Transverse colon (tissue), 4 donors: ENCODE results near the gene PDE4C.

Source experiments
- POLR2A ChIP-seq: fragments of 450-650 bp; IDR thresholded peaks from one replicate; pipeline ENCODE4 v1.6.1; 2016; ENCODE audit warnings: antibody characterized with exemption, mild to moderate bottlenecking, moderate library complexity
- POLR2AphosphoS5 ChIP-seq, 3 donors: sonication (generic); formaldehyde crosslinking; IDR thresholded peaks; one replicate each; pipeline ENCODE4 v1.6.1; 2016; ENCODE audit warnings: antibody characterized with exemption in 3 of 3
- TF ChIP-seq, protein P1 (sequence below), 5 experiments: fragments of 200-600 bp in 3 of 5; fragments of 450-650 bp in 2 of 5; sonication (generic) in 3 of 5; IDR thresholded peaks; 1 replicate in 2 of 5; 2 replicates in 3 of 5; pipeline ENCODE4 v1.5.1; 2016 to 2017; ENCODE audit warnings: antibody characterized with exemption in 5 of 5, inconsistent platforms in 3 of 5, mild to moderate bottlenecking in 2 of 5, moderate library complexity in 1 of 5

DNA sequence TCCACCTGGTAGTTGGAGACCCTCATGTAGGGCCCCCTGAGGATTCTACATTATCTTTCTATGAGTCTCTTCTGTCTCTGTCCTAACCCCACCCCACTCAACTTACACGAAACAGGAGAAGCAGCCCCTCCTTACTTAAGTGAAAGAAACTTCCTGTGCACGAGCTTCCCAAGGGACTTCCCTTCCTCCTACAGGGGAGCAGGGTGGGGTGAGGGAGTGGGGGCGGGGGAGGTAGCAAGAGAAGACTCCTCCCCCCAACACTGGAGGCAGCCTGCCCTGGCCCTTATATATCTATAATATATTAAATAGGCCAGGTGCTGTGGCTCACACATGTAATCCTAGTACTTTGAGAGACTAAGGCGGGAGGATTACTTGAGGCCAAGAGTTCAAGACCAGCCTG, 5.5 kb upstream of the PDE4C start:
- no peak for TF ChIP-seq POLR2AphosphoS5 (IDR thresholded peaks at IDR 0.05)
- TF ChIP-seq, protein P1, sequence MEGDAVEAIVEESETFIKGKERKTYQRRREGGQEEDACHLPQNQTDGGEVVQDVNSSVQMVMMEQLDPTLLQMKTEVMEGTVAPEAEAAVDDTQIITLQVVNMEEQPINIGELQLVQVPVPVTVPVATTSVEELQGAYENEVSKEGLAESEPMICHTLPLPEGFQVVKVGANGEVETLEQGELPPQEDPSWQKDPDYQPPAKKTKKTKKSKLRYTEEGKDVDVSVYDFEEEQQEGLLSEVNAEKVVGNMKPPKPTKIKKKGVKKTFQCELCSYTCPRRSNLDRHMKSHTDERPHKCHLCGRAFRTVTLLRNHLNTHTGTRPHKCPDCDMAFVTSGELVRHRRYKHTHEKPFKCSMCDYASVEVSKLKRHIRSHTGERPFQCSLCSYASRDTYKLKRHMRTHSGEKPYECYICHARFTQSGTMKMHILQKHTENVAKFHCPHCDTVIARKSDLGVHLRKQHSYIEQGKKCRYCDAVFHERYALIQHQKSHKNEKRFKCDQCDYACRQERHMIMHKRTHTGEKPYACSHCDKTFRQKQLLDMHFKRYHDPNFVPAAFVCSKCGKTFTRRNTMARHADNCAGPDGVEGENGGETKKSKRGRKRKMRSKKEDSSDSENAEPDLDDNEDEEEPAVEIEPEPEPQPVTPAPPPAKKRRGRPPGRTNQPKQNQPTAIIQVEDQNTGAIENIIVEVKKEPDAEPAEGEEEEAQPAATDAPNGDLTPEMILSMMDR (IDR thresholded peaks at IDR 0.05), result no peak
- no peak for TF ChIP-seq POLR2A
